K562 (cell line): Measurements from ENCODE around the gene GAL3ST3.

Experiments used
- FOXJ2 ChIP-seq: fragments of 200-800 bp; sonication (Bioruptor generic); IDR thresholded peaks from 2 replicates; pipeline ENCODE4 v1.6.1; 2016; ENCODE audit warnings: missing genetic modification characterization, missing compliant biosample characterization
- GATAD2A ChIP-seq: fragments of 450-650 bp; IDR thresholded peaks from 2 replicates; pipeline ENCODE4 v1.6.1; 2017
- MTA3 ChIP-seq: fragments of 450-650 bp; formaldehyde crosslinking; IDR thresholded peaks from 2 replicates; pipeline ENCODE4 v1.6.1; 2017; ENCODE audit warnings: mild to moderate bottlenecking, borderline replicate concordance
- NFIX ChIP-seq: fragments of 250-450 bp; sonication (Bioruptor Pico); IDR thresholded peaks from 2 replicates; pipeline ENCODE4 v1.4.0; 2020; ENCODE audit warnings: low read depth, mild to moderate bottlenecking, moderate library complexity

DNA sequence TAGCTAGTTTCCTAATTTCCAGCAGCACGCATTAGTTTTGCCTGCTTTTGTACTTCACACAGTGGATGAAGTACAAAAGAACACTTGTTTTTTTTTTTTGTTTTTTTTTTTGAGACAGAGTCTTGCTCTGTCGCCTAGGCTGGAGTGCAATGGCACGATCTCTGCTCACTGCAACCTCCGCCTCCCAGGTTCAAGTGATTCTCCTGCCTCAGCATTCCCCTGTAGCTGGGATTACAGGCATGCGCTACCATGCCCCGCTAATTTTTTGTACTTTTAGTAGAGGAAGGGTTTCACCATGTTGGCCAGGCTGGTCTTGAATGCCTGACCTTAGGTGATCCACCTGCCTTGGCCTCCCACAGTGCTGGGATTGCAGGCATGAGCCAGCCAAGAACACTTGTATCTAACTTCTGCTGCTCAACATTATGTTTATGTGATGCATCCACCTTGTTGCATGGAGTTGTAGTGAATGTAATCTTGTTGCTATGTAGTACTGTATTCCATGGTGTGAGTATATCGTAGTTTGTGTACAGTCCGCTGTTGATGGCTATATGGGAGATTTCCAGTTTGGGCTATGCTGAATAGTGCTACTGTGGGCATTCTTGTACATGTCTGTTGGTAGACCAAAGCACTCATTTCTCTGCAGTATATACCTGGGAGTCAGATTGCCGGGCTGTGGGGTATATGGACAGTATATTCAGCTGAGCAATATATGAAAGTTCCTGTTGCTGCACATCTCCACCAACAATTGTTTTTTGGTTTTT is 38.4 kb upstream of the GAL3ST3 start:
- TF ChIP-seq FOXJ2 (tag): no peak
- no peak for TF ChIP-seq GATAD2A
- no peak for TF ChIP-seq NFIX (CRISPR knock-in tag)
- no peak for TF ChIP-seq MTA3
